ENCODE results near the gene ZSWIM3. TPM values are rescaled to one million over a fixed set of nuclear protein-coding genes. Genes with fewer than 3 reads are reported as not detected.
A peak's percentile ranks its signal among the peaks of the same experiment; 100 is the strongest.

Gene ZSWIM3
- total and polyA plus RNA-seq, 2 of the 13 experiments (the other 11 are each of a cell fraction or from before 2014, with no cell fraction given): 5.2 to 5.8 TPM

DNA sequence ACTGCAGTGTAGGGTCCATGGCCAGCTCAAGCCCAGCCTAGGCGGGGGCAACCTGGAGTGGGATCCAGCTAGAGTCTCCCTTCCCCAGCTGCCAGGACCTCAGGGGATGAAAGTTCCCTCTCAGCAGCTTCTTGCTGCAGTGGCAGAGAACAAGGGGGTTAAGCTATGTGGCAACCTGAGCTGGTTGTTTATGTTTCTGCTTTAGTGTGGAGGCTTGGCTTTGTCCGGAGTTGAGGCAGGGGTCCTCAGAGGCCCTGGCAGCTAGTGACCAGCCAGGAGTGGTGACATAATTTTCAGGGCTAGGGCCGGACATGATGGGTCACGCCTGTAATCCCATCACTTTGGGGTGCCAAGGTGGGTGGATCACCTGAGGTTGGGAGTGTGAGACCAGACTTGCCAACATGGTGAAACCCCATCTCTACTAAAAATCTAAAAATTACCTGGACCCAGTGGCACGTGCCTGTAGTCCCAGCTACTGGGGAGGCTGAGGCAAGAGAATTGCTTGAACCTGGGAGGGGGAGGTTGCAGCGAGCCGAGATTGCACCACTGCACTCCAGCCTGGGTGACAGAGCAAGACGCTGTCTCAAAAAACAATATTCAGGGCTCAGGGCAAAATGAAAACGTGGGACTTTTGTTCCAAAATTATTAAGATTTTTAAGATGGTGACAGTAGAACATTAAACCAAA lies 68.5 kb downstream of the ZSWIM3 start (continued):
- TF ChIP-seq, protein P1, sequence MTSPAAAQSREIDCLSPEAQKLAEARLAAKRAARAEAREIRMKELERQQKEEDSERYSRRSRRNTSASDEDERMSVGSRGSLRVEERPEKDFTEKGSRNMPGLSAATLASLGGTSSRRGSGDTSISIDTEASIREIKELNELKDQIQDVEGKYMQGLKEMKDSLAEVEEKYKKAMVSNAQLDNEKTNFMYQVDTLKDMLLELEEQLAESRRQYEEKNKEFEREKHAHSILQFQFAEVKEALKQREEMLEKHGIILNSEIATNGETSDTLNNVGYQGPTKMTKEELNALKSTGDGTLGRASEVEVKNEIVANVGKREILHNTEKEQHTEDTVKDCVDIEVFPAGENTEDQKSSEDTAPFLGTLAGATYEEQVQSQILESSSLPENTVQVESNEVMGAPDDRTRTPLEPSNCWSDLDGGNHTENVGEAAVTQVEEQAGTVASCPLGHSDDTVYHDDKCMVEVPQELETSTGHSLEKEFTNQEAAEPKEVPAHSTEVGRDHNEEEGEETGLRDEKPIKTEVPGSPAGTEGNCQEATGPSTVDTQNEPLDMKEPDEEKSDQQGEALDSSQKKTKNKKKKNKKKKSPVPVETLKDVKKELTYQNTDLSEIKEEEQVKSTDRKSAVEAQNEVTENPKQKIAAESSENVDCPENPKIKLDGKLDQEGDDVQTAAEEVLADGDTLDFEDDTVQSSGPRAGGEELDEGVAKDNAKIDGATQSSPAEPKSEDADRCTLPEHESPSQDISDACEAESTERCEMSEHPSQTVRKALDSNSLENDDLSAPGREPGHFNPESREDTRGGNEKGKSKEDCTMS (CRISPR knock-in tag; conservative IDR thresholded peaks at IDR 0.05): no peak
- TF ChIP-seq, protein P2, sequence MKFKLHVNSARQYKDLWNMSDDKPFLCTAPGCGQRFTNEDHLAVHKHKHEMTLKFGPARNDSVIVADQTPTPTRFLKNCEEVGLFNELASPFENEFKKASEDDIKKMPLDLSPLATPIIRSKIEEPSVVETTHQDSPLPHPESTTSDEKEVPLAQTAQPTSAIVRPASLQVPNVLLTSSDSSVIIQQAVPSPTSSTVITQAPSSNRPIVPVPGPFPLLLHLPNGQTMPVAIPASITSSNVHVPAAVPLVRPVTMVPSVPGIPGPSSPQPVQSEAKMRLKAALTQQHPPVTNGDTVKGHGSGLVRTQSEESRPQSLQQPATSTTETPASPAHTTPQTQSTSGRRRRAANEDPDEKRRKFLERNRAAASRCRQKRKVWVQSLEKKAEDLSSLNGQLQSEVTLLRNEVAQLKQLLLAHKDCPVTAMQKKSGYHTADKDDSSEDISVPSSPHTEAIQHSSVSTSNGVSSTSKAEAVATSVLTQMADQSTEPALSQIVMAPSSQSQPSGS (CRISPR knock-in tag; IDR thresholded peaks at IDR 0.05): no peak
- TF ChIP-seq EHMT2 (IDR thresholded peaks at IDR 0.05; ENCODE audit: borderline replicate concordance, low read depth, low read length): no peak
- TF ChIP-seq ATF1 (CRISPR knock-in tag; IDR thresholded peaks at IDR 0.05): no peak
- TF ChIP-seq ZNF207 (IDR thresholded peaks at IDR 0.05; ENCODE audit: borderline replicate concordance): no peak; the same call in 1 of the 2 replicates
- no peak for TF ChIP-seq HES4 (CRISPR knock-in tag; IDR thresholded peaks at IDR 0.05; ENCODE audit: borderline replicate concordance)
- no peak for TF ChIP-seq HOXA7 (CRISPR knock-in tag; IDR thresholded peaks at IDR 0.05)
- no peak for TF ChIP-seq ZNF772 (CRISPR knock-in tag; IDR thresholded peaks at IDR 0.05)
- no peak for TF ChIP-seq TOPORS (CRISPR knock-in tag; IDR thresholded peaks at IDR 0.05)
- TF ChIP-seq, protein P3, sequence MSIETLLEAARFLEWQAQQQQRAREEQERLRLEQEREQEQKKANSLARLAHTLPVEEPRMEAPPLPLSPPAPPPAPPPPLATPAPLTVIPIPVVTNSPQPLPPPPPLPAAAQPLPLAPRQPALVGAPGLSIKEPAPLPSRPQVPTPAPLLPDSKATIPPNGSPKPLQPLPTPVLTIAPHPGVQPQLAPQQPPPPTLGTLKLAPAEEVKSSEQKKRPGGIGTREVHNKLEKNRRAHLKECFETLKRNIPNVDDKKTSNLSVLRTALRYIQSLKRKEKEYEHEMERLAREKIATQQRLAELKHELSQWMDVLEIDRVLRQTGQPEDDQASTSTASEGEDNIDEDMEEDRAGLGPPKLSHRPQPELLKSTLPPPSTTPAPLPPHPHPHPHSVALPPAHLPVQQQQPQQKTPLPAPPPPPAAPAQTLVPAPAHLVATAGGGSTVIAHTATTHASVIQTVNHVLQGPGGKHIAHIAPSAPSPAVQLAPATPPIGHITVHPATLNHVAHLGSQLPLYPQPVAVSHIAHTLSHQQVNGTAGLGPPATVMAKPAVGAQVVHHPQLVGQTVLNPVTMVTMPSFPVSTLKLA (IDR thresholded peaks at IDR 0.05): no peak
- TF ChIP-seq, protein P4, sequence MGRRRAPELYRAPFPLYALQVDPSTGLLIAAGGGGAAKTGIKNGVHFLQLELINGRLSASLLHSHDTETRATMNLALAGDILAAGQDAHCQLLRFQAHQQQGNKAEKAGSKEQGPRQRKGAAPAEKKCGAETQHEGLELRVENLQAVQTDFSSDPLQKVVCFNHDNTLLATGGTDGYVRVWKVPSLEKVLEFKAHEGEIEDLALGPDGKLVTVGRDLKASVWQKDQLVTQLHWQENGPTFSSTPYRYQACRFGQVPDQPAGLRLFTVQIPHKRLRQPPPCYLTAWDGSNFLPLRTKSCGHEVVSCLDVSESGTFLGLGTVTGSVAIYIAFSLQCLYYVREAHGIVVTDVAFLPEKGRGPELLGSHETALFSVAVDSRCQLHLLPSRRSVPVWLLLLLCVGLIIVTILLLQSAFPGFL (CRISPR knock-in tag; IDR thresholded peaks at IDR 0.05): no peak
- 0 out of 2 replicates have a peak, but pooled peaks have one; percentile 31 for TF ChIP-seq ZNF547 (CRISPR knock-in tag; IDR thresholded peaks at IDR 0.05)
- TF ChIP-seq, protein P5, sequence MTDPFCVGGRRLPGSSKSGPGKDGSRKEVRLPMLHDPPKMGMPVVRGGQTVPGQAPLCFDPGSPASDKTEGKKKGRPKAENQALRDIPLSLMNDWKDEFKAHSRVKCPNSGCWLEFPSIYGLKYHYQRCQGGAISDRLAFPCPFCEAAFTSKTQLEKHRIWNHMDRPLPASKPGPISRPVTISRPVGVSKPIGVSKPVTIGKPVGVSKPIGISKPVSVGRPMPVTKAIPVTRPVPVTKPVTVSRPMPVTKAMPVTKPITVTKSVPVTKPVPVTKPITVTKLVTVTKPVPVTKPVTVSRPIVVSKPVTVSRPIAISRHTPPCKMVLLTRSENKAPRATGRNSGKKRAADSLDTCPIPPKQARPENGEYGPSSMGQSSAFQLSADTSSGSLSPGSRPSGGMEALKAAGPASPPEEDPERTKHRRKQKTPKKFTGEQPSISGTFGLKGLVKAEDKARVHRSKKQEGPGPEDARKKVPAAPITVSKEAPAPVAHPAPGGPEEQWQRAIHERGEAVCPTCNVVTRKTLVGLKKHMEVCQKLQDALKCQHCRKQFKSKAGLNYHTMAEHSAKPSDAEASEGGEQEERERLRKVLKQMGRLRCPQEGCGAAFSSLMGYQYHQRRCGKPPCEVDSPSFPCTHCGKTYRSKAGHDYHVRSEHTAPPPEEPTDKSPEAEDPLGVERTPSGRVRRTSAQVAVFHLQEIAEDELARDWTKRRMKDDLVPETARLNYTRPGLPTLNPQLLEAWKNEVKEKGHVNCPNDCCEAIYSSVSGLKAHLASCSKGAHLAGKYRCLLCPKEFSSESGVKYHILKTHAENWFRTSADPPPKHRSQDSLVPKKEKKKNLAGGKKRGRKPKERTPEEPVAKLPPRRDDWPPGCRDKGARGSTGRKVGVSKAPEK (CRISPR knock-in tag; IDR thresholded peaks at IDR 0.05; ENCODE audit: borderline replicate concordance): no peak
- TF ChIP-seq ISL2 (CRISPR knock-in tag; IDR thresholded peaks at IDR 0.05): 0 out of 2 replicates have a peak, but pooled peaks have one; percentile 5
- TF ChIP-seq, protein P6, sequence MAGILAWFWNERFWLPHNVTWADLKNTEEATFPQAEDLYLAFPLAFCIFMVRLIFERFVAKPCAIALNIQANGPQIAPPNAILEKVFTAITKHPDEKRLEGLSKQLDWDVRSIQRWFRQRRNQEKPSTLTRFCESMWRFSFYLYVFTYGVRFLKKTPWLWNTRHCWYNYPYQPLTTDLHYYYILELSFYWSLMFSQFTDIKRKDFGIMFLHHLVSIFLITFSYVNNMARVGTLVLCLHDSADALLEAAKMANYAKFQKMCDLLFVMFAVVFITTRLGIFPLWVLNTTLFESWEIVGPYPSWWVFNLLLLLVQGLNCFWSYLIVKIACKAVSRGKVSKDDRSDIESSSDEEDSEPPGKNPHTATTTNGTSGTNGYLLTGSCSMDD (CRISPR knock-in tag; IDR thresholded peaks at IDR 0.05): no peak
- TF ChIP-seq FOXA3 (CRISPR knock-in tag; IDR thresholded peaks at IDR 0.05): peak; percentile 45
- TF ChIP-seq TCF7 (IDR thresholded peaks at IDR 0.05; ENCODE audit: low read depth): no peak
- no peak for TF ChIP-seq ZNF256 (CRISPR knock-in tag; conservative IDR thresholded peaks at IDR 0.05)
- TF ChIP-seq NFYB (CRISPR knock-in tag; IDR thresholded peaks at IDR 0.05): no peak

Measured in HepG2 (cell line).